SK-N-SH treated with all-trans-retinoic acid at 6 μM for 48 hours (cell line): ENCODE measurements around the gene GAREM1.
A peak's percentile ranks its signal among the peaks of the same experiment; 100 is the strongest.

Experiments
- ATAC-seq: fragments of 200-7000 bp; cut with Tn5 transposase; 3 replicates; pipeline ENCODE4 v1.9.1; 2020; ENCODE audit warnings: mild to moderate bottlenecking, moderate library complexity
- ARNTL ChIP-seq: fragments of 450-650 bp; formaldehyde crosslinking; IDR thresholded peaks from 2 replicates; pipeline ENCODE4 v1.5.0; 2020; ENCODE audit warnings: low read depth, mild to moderate bottlenecking, moderate library complexity, borderline replicate concordance
- BACH2 ChIP-seq: fragments of 250-450 bp; sonication (Bioruptor Pico); IDR thresholded peaks from 2 replicates; pipeline ENCODE4 v1.9.0; 2021; ENCODE audit warnings: mild to moderate bottlenecking, borderline replicate concordance
- CSDC2 ChIP-seq: fragments of 250-450 bp; sonication (Bioruptor Pico); IDR thresholded peaks from 2 replicates; pipeline ENCODE4 v1.5.0; 2020; ENCODE audit warnings: mild to moderate bottlenecking, moderate library complexity
- ESRRG ChIP-seq: fragments of 250-450 bp; sonication (Bioruptor Pico); IDR thresholded peaks from 2 replicates; pipeline ENCODE4 v1.6.1; 2021; ENCODE audit warnings: mild to moderate bottlenecking
- GLIS3 ChIP-seq: fragments of 250-450 bp; sonication (Bioruptor Pico); IDR thresholded peaks from 2 replicates; pipeline ENCODE4 v1.5.0; 2020; ENCODE audit warnings: mild to moderate bottlenecking, moderate library complexity
- ISL1 ChIP-seq: fragments of 250-450 bp; sonication (Bioruptor Pico); IDR thresholded peaks from 2 replicates; pipeline ENCODE4 v2.1.2; 2022; ENCODE audit warnings: mild to moderate bottlenecking, moderate library complexity
- PPARA ChIP-seq: fragments of 250-450 bp; sonication (Bioruptor Pico); IDR thresholded peaks from 2 replicates; pipeline ENCODE4 v1.5.0; 2020; ENCODE audit warnings: mild to moderate bottlenecking, borderline replicate concordance
- RARB ChIP-seq: fragments of 250-450 bp; sonication (Bioruptor Pico); IDR thresholded peaks from 2 replicates; pipeline ENCODE4 v1.8.0; 2021; ENCODE audit warnings: mild to moderate bottlenecking, moderate library complexity
- SNAI2 ChIP-seq: fragments of 250-450 bp; sonication (Bioruptor Pico); IDR thresholded peaks from 2 replicates; pipeline ENCODE4 v1.5.0; 2020; ENCODE audit warnings: mild to moderate bottlenecking, moderate library complexity
- TCF4 ChIP-seq: fragments of 250-450 bp; sonication (Bioruptor Pico); IDR thresholded peaks from 2 replicates; pipeline ENCODE4 v1.8.0; 2021; ENCODE audit warnings: mild to moderate bottlenecking, moderate library complexity, borderline replicate concordance
- TOX ChIP-seq: fragments of 250-450 bp; sonication (Bioruptor Pico); IDR thresholded peaks from 2 replicates; pipeline ENCODE4 v1.8.0; 2021; ENCODE audit warnings: mild to moderate bottlenecking, moderate library complexity, borderline replicate concordance
- ZC3H10 ChIP-seq: fragments of 250-450 bp; sonication (Bioruptor Pico); IDR thresholded peaks from 2 replicates; pipeline ENCODE4 v1.5.1; 2021; ENCODE audit warnings: mild to moderate bottlenecking, moderate library complexity
- ZNF565 ChIP-seq: fragments of 450-650 bp; formaldehyde crosslinking; conservative IDR thresholded peaks from 2 replicates; pipeline ENCODE4 v1.5.0; 2020; ENCODE audit warnings: low read depth, mild to moderate bottlenecking, moderate library complexity
- ZNF70 ChIP-seq: fragments of 450-650 bp; formaldehyde crosslinking; IDR thresholded peaks from 2 replicates; pipeline ENCODE4 v1.5.0; 2020; ENCODE audit warnings: mild to moderate bottlenecking, moderate library complexity
- ZNF8 ChIP-seq: fragments of 450-650 bp; formaldehyde crosslinking; IDR thresholded peaks from 2 replicates; pipeline ENCODE4 v1.5.0; 2020; ENCODE audit warnings: mild to moderate bottlenecking, moderate library complexity
- TF ChIP-seq, protein P1 (sequence below): fragments of 250-450 bp; sonication (Bioruptor Pico); IDR thresholded peaks from 2 replicates; pipeline ENCODE4 v1.5.1; 2020; ENCODE audit warnings: low read depth, mild to moderate bottlenecking, moderate library complexity
- TF ChIP-seq, protein P2 (sequence below): fragments of 250-450 bp; sonication (Bioruptor Pico); IDR thresholded peaks from 2 replicates; pipeline ENCODE4 v1.5.1; 2021; ENCODE audit warnings: mild to moderate bottlenecking, moderate library complexity
- TF ChIP-seq, protein P3 (sequence below): fragments of 250-450 bp; sonication (Bioruptor Pico); IDR thresholded peaks from 2 replicates; pipeline ENCODE4 v1.5.0; 2020; ENCODE audit warnings: mild to moderate bottlenecking, moderate library complexity
- TF ChIP-seq, protein P4 (sequence below): fragments of 250-450 bp; sonication (Bioruptor Pico); IDR thresholded peaks from 2 replicates; pipeline ENCODE4 v1.8.0; 2021; ENCODE audit warnings: low read depth, mild to moderate bottlenecking, moderate library complexity, borderline replicate concordance
- TF ChIP-seq, protein P5 (sequence below): fragments of 250-450 bp; sonication (Bioruptor Pico); IDR thresholded peaks from 2 replicates; pipeline ENCODE4 v1.8.0; 2020; ENCODE audit warnings: mild to moderate bottlenecking, moderate library complexity, borderline replicate concordance

Gene GAREM1

DNA sequence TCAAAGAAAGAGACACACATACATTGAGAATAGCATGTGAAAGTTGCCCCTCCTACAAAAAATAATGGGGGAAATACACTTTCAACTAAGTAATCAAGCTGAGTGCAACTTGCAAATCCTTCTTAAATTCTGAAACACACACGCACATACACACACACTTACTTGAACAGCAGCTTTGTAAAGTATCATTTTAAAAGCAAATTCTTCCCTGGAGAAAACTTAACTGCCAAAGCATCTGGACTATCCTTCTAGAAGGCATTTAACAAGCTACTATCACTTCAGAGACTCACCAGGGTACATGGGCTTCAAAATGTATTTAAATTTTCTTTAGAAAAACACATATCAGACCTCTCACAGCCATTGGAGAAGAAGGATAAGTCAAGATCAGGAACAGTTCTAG is 15.3 kb downstream of the GAREM1 start:
- TF ChIP-seq, protein P1, sequence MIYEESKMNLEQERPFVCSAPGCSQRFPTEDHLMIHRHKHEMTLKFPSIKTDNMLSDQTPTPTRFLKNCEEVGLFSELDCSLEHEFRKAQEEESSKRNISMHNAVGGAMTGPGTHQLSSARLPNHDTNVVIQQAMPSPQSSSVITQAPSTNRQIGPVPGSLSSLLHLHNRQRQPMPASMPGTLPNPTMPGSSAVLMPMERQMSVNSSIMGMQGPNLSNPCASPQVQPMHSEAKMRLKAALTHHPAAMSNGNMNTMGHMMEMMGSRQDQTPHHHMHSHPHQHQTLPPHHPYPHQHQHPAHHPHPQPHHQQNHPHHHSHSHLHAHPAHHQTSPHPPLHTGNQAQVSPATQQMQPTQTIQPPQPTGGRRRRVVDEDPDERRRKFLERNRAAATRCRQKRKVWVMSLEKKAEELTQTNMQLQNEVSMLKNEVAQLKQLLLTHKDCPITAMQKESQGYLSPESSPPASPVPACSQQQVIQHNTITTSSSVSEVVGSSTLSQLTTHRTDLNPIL (CRISPR knock-in tag): no peak
- TF ChIP-seq ESRRG: no peak
- TF ChIP-seq, protein P2, sequence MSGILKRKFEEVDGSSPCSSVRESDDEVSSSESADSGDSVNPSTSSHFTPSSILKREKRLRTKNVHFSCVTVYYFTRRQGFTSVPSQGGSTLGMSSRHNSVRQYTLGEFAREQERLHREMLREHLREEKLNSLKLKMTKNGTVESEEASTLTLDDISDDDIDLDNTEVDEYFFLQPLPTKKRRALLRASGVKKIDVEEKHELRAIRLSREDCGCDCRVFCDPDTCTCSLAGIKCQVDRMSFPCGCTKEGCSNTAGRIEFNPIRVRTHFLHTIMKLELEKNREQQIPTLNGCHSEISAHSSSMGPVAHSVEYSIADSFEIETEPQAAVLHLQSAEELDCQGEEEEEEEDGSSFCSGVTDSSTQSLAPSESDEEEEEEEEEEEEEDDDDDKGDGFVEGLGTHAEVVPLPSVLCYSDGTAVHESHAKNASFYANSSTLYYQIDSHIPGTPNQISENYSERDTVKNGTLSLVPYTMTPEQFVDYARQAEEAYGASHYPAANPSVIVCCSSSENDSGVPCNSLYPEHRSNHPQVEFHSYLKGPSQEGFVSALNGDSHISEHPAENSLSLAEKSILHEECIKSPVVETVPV (CRISPR knock-in tag): no peak
- no peak for TF ChIP-seq RARB
- TF ChIP-seq ISL1 (CRISPR knock-in tag): no peak
- no peak for TF ChIP-seq ZNF8
- TF ChIP-seq, protein P3, sequence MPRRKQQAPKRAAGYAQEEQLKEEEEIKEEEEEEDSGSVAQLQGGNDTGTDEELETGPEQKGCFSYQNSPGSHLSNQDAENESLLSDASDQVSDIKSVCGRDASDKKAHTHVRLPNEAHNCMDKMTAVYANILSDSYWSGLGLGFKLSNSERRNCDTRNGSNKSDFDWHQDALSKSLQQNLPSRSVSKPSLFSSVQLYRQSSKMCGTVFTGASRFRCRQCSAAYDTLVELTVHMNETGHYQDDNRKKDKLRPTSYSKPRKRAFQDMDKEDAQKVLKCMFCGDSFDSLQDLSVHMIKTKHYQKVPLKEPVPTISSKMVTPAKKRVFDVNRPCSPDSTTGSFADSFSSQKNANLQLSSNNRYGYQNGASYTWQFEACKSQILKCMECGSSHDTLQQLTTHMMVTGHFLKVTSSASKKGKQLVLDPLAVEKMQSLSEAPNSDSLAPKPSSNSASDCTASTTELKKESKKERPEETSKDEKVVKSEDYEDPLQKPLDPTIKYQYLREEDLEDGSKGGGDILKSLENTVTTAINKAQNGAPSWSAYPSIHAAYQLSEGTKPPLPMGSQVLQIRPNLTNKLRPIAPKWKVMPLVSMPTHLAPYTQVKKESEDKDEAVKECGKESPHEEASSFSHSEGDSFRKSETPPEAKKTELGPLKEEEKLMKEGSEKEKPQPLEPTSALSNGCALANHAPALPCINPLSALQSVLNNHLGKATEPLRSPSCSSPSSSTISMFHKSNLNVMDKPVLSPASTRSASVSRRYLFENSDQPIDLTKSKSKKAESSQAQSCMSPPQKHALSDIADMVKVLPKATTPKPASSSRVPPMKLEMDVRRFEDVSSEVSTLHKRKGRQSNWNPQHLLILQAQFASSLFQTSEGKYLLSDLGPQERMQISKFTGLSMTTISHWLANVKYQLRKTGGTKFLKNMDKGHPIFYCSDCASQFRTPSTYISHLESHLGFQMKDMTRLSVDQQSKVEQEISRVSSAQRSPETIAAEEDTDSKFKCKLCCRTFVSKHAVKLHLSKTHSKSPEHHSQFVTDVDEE (CRISPR knock-in tag): no peak
- ATAC-seq: no peak

DNA sequence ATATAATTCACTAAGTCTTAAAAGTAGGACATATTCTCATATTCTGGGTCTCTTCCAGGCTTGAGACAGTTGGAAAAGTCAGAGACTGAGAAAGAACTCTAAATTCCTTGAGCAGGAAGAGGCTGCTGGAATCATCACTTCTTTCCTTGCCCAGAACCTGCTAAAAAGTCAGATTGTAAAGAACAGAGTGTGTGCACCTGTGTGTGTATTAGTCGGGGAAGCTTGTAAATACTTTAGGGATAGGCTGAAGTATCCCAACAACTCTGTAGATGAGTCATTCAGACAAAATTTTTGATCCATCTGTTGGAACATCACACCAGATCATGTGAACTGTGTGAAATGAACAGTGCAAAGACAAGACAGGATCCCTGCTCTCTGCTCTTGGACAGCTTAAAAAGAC is 16.1 kb downstream of the GAREM1 start:
- no peak for TF ChIP-seq ZNF565
- no peak for TF ChIP-seq TCF4
- TF ChIP-seq, protein P4, sequence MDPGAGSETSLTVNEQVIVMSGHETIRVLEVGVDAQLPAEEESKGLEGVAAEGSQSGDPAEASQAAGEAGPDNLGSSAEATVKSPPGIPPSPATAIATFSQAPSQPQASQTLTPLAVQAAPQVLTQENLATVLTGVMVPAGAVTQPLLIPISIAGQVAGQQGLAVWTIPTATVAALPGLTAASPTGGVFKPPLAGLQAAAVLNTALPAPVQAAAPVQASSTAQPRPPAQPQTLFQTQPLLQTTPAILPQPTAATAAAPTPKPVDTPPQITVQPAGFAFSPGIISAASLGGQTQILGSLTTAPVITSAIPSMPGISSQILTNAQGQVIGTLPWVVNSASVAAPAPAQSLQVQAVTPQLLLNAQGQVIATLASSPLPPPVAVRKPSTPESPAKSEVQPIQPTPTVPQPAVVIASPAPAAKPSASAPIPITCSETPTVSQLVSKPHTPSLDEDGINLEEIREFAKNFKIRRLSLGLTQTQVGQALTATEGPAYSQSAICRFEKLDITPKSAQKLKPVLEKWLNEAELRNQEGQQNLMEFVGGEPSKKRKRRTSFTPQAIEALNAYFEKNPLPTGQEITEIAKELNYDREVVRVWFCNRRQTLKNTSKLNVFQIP (CRISPR knock-in tag): no peak
- no peak for TF ChIP-seq ZC3H10
- no peak for TF ChIP-seq ZNF70 (CRISPR knock-in tag)
- no peak for TF ChIP-seq ESRRG
- no peak for TF ChIP-seq BACH2 (CRISPR knock-in tag)
- TF ChIP-seq TOX (CRISPR knock-in tag): no peak
- no peak for TF ChIP-seq PPARA
- TF ChIP-seq, protein P1 (CRISPR knock-in tag): no peak
- no peak for TF ChIP-seq RARB
- TF ChIP-seq CSDC2 (CRISPR knock-in tag): no peak
- TF ChIP-seq, protein P3 (CRISPR knock-in tag): no peak
- no peak for TF ChIP-seq ARNTL (CRISPR knock-in tag)
- TF ChIP-seq, protein P2 (CRISPR knock-in tag): no peak
- no peak for TF ChIP-seq SNAI2 (CRISPR knock-in tag)
- TF ChIP-seq ZNF8: no peak
- no peak for TF ChIP-seq GLIS3 (CRISPR knock-in tag)
- TF ChIP-seq, protein P5, sequence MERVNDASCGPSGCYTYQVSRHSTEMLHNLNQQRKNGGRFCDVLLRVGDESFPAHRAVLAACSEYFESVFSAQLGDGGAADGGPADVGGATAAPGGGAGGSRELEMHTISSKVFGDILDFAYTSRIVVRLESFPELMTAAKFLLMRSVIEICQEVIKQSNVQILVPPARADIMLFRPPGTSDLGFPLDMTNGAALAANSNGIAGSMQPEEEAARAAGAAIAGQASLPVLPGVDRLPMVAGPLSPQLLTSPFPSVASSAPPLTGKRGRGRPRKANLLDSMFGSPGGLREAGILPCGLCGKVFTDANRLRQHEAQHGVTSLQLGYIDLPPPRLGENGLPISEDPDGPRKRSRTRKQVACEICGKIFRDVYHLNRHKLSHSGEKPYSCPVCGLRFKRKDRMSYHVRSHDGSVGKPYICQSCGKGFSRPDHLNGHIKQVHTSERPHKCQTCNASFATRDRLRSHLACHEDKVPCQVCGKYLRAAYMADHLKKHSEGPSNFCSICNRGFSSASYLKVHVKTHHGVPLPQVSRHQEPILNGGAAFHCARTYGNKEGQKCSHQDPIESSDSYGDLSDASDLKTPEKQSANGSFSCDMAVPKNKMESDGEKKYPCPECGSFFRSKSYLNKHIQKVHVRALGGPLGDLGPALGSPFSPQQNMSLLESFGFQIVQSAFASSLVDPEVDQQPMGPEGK (CRISPR knock-in tag): no peak
- peak; percentile 67 for ATAC-seq
